ENCODE measurements around the gene PAX7.
"Not testable (repeated sequence)": the region's sequence is repeated elsewhere in the genome, so short reads cannot be mapped to it uniquely, and the experiment has no call there.

Gene PAX7

DNA sequence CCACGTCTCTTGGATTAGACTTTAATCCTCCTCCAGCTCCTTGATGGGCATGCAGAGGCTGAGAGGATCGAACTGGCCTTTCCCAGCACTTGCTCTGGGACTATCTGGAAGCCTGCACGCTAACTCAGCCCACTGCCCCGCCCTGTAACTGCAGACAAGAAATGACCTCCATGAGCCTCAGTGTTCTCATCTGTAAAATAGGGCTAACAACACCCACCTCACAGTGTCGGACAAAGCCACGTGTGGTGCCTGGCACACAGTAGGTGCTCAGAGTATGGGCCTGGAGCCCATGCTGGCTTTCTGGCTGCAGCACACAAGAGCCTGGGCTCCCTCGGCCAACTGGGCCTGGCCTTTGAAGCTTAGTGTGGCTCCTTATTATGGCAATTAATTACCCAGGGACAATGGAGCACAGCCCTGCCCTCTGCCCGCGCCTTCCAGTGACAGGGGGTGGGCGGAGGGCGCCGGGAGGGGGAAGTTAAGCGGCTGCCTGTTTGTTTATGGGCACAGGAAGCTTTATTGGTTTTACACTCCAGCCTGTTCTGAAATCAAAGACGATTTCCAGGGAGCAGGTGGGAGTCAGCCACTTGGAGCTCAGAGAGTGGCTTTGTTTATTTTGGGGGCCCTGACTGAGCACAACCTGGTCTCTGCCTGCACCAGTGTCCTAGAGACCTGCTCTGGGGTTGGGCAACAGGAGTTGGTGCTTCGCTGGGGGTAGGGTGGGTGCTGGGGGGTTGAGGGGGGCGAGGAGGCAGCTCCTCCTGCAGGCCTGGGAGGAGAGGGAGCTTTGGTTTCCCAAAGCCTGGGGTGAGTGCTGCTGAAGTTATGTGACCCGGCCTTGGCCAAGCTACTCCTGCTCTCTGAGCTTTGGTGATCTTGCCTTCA lies 31.0 kb downstream of the PAX7 start:
- no peak for DNase-seq (ENCODE audit: low spot score)

DNA sequence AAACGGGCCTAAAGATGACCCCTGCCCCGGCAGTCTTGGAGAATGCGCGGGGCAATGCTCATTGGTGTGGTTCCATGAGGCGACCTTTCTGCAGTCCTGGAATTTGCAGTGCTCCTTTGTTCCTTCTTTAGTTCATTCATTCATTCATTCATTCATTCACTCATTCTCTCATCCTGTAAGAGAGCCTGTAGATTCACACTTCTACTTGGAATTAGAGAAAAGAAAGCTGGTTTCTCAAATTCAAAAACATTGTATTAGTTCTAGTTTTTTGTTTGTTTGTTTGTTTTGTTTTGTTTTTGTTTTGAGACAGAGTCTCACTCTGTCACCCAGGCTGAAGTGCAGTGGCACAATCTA lies 31.6 kb downstream of the PAX7 start:
- DNase-seq (ENCODE audit: low spot score), result no peak

DNA sequence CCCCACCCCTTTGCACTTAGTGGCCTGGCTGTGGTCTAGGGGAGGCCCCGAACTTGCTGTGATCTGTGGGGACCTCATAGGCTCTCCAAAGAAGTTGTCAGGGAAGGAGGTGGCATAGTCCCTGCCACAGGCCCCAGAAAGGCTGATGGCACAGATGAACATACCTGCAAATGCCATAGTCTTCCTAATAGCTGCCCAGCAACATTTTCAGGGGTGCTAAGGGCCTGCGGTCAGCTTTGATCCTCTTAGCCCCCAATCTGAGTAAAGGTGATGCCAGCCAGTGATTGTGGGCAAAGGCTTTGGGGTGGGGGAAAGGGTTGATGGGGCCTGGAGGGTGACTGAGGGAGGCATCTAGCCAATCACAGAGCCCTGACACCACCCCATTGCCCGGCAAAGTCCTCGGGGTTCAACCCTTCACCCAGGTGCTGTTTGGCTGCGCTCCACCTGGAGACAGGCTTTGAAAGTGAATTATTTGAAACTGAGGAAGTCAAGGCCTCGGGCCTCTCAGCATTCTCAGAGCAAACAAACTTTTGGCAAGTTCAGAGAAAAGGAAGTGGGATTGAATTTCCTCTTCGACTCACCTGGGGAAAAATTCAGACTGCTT lies 35.8 kb downstream of the PAX7 start:
- DNase-seq (ENCODE audit: low spot score), result no peak

DNA sequence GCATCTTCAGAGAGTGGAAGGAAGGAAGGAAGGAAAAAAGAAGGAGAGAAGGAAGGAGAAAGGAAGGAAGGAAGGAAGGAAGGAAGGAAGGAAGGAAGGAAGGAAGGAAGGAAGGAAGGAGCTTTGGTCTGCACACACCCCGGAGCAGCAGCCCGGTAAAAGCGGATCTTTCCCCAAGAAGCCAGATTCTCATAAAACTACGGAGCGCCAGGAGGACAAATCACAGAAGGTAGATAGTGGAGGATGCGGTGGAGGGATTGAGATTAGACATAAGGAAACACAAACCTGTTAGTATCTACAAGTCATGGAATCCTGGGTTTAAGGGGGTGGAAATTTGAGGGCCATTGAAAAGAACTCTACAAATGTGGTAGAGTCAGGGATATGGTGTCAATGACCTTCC lies 36.7 kb downstream of the PAX7 start:
- DNase-seq (ENCODE audit: low spot score), result no peak

DNA sequence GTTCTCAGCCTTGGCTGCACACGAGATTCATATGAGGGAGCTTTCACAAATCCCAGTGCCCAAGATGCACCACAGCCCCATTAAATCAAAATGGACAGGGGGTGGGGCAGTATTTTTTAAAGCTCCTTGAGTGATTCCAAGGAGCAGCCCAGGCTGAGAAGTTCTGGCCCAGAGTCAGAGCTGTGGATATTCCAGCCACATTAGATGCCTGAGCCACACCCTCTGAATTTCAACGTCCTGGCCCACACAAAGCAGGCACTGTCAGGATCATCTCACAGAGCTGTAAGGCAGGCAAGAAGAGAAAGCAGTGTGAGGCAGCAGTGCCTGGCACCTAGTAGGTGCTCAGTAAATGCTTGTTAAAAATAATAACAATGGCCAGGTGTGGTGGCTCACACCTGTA lies 37.4 kb downstream of the PAX7 start:
- no peak for DNase-seq (ENCODE audit: low spot score)

DNA sequence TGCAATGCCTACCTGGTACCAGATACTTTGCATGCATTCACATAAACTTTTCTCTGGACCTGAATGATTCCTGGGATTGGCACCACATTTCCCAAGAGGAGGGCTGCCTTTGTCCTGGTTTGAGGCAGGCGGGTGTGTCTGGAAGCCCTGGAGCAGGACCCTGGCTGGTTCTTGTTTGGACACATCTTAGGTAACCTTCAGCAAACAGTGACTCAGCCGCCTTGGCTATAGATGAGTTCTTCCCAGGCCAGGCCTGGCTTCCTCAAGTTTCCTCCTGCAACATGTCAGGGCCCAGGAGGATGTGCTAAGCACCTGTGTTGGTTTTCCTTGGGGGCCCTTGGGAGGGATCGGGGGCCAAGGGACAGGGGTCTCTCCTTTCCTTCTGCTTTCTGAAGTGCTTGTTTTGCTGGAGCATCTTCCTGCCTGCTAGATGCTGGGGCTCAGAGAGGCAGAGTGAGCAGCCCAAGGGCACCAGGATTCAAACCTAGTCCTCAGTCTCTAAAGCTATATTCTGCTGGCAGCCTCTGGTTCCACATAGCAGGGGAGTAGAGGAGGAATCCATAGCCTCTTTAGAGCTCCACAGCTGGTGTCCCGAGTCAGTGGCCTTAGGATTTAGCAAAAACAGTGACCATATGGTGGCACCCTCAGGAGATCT lies 38.2 kb downstream of the PAX7 start:
- no peak for DNase-seq (ENCODE audit: low spot score)

DNA sequence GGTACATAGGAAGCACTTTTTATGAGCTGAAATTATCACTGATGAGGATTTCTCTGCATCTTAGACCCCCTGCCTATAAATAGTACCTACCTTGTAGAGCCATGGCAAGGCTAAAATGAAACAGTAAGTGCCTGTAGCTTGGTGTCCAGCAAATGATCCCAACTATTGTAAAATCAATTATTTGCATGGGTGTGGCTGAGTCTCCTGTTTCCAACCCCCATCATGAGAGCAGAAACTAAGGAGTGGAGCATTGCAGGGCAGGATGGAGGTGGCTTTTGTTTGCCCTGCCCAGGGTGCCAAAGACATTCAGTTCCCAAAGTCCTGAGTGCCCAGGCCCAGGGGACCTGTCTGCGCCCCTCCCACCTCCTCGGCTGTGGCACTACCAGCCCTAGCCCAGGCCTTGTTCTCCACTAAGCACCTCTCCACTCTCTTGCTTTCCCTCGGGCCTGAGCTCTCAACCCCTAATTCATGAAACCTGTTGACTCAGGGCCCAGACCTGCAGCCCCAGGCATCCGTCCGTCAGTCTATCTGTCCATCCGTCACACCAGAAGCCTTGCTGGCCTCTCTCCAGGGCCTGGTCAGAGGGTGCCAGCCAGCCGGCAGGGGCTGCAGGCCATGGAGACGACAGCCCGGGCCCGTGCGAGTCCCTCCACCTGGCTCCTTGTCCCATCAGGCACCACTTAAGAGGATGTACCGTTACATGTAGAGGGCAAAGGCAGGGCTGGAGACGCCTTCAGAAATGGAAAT lies 39.6 kb downstream of the PAX7 start:
- no peak for DNase-seq (ENCODE audit: low spot score)

DNA sequence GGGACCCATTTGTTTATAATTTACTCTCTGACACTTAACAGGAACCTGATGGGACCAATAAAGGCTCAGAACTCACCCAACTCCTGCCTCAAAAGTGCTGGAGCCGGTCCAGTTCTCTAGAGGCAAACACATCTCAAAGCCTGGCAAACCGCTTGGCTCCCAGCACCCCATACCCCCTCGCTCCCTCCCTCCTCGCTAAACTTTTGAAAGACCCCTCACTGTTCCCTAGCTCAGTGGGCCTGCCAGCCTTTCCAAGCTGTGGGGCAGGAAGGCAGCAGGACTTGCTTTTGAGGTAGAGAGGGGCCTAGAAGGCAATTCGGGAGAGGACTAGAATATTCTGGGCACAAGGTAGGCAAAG lies 40.2 kb downstream of the PAX7 start:
- DNase-seq (ENCODE audit: low spot score), result no peak

DNA sequence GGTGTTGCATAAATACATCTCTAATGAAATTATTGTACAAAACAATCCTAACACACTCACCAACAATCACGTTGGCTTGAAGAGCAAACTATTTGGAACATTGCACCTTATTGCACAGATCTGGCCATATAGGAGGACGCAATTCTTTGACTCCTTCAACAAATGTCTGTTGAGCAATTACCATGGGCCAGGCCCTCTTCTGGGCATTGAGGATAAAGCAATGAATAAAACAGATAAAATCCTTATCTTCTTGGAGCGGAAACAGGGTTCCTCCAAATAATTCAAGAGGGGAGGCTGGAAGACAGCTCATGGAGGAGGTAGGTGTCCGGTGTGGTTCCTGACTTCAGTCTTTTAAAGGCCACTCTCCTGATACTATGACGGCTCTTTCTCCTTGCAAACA lies 43.3 kb downstream of the PAX7 start:
- no peak for DNase-seq (ENCODE audit: low spot score)

DNA sequence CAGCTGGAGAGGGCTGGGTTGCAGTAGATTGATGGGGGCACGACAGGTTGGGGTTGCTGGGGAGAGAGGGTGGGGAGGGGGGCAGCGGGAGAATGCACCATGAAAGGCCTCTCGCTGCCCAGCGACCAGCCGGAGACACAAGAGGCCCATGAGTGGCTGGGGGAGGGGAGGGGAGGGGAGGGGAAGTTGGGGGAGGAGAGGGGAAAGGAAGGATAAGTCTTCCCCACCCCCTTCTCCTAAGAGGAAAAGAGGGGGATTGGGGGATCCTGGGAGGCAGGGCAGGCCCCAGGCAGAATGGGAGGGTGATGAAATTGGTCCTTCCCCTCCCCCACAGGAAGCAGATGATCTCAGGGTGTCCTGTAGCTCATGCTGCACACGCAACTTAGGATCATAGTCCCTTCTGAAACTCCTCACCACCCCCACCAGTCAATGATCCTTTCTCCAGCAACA lies 45.7 kb downstream of the PAX7 start:
- DNase-seq (ENCODE audit: low spot score), result no peak

DNA sequence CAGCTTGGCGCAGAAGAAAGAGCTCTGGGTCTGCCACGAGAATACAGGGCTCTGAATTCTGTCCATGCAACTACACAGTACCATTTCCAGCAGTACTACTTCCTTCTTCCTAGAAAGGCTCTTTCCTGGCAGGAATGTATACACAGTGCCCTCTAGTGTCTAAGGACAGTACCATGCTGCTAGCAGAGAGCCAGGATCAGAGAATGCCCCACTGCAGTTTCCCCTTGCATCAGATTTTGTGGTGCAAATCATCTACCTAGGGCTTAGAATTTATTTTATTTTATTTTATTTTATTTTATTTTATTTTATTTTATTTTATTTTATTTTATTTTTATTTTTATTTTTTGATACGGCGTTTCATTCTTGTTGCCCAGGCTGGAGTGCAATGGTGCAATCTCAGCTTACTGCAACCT lies 50.8 kb downstream of the PAX7 start:
- DNase-seq (ENCODE audit: low spot score), result peak; percentile 56

DNA sequence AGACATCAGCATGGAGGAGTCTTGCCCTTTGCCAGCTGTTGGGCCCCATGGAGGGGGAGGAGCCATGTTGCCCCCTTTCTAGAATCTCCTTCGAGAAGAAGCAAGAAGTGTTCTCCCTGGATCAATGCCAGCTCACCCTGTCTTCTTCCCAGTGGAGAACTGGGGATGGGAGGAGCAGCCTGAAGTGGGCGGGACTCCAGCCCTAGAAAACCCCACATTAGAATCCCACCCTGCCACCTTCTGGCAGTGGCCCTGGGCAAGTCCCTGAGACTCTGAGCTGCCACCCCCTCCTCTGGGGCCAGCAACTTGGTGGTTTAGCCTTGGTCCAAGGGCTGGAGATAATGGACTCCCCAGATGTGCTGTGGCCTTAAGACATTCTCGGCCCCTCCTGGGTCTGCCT lies 51.7 kb downstream of the PAX7 start:
- DNase-seq (ENCODE audit: low spot score), result no peak

DNA sequence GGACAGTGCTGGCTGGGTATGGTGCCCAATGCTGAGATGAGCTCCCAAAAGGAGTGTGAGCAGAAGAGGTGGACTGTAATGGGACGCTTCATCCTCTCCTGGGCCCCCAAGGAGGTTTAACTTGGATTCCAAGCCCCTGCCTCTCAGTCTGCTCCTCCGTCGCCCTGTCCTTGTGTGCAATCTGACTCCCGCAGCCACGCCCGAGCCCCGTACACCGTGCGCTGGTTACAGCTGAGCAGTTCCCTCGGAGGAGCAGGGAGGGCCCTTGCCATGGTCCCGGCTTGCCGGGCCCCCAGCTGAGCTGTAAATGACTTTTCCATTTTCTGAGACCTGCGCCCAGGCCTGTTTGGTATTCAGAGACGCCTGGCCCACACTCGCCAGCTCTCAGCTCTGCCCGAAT lies 53.7 kb downstream of the PAX7 start:
- no peak for DNase-seq (ENCODE audit: low spot score)

DNA sequence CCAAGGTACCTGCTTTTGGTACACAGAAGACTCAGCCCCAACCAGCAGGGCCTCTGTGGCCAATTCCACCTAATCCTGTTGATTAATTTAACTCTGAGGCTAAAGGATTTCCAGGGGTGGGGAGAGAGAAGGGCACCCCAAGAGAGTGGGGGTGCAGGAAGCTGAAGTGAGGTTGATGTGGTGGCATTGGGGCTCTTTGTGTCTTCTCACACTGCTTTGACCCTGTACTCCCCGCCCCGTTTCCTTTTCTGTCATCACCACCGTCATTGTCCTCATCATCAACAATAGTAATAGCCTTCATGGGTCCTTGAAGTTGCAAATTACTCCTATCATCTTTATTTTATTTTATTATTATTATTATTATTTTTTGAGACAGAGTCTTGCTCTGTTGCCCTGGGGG lies 55.9 kb downstream of the PAX7 start:
- DNase-seq (ENCODE audit: low spot score), result no peak

DNA sequence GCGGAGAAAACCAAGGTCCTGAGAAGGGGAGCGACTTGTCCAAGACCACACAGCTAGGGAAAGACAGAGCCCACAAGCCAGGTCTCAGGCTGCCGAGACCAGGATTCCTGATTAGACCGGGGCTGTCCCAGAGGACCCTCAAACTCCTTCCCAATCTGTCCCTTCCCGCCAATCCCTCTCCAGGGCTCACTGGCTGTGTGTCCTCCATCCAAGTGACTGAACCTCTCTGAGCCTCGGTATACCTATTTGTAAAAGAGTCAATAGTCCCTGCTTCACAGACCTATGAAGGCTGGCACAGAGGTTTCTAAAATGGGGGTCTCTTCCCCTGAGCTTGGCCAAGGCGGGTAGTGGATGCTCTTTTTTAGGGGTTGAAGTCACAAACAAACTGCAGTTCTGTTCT lies 56.6 kb downstream of the PAX7 start:
- DNase-seq (ENCODE audit: low spot score), result no peak

DNA sequence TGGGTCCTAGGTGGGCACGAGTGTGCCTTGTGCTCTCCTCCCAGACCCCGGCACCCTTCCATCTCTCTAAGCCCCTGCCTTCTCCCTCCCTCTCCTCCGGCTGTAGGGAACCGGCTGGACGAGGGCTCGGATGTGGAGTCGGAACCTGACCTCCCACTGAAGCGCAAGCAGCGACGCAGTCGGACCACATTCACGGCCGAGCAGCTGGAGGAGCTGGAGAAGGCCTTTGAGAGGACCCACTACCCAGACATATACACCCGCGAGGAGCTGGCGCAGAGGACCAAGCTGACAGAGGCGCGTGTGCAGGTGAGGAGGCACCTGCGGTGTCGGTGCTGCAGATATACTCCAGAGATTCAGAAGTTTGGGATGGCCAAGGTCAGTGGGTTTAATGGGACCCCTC lies 61.0 kb downstream of the PAX7 start:
- no peak for DNase-seq (ENCODE audit: low spot score)

DNA sequence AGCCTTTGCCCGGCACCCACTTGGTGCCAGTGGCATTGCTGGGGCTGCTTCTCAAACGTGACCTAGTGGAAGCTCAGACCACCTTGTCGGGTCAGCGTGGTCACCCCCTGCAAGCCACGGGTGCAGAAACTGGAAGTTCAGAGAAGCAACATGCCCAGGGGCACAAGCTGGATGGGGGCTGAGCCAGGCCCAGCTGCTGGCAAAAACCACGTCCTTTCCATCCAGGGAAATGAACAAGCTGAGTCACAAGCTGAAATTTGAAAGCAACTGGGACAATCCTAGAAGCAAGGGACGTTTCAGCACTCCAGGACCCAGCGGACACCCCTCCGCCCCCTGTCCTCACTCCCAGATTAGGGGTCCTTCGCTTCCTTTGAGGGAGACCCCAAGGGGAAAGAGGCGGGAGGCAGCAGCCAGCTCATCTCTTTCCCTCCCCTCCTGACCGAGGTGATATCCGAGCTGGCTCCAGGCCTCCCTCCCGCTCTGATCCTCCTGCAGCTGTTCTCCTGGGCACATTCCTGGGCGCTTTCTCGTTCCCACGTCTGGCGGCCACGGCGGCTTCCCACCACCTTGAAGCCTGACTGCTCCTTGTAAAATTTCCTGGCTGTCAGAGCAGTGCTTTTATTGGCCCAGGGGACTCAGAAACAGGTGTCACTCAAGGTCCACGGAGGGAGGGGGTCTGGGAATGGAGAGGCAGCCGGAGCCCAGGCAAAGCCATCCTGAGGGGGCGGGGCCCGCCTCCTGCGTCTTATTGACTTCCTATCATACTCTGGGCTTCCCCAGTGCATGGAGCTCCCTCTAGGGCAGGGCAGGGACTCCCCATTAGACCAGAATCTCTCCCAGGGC lies 62.8 kb downstream of the PAX7 start:
- DNase-seq (ENCODE audit: low spot score), result no peak

DNA sequence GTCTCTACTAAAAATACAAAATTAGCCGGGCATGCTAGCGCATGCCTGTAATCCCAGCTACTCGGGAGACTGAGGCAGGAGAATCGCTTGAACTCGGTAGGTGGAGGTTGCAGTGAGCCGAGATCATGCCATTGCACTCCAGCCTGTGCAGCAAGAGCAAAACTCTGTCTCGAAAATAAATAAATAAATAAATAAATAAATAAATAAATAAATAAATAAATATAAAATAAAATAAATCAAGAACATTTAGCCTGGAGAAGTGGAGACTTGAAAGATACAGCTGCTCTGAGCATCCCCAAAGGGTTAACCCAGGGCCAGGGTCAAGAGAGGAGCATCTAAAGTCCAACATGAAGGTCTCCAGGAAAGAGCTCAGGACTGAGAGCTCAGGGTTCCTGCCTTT lies 63.6 kb downstream of the PAX7 start:
- not testable (repeated sequence) for DNase-seq (ENCODE audit: low spot score)

DNA sequence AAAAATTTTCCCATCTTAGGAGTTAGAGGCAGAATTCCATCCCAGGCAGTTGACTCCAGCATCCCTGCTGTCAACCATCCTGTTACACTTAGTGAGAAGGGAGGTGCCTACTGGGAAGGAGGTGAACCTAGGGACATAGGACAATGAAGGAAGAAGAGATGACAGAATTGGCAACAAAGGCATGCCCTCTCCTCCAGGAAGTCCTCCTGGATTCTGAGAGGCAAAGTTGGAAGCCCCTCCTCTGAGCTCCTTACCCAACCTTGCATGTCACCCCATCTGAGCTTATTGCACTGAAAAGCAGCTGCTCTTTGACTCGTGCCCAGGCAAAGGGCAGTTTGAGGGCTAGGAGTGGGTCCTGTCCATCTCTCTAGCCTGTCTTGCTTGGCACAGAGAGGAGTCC lies 66.9 kb downstream of the PAX7 start:
- DNase-seq (ENCODE audit: low spot score), result no peak

DNA sequence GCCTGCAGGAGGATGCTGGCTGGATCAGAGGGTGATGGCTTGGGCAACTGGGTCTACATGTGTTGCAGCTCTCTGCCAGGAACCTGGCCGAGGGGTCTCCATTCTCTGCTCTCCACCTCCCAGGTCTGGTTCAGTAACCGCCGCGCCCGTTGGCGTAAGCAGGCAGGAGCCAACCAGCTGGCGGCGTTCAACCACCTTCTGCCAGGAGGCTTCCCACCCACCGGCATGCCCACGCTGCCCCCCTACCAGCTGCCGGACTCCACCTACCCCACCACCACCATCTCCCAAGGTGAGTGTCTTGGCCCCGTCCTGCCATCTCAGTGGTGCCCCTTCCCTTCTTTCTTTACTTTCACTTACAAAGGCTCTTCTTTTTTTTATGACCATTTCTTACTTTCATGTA lies 69.9 kb downstream of the PAX7 start:
- DNase-seq (ENCODE audit: low spot score), result no peak

DNA sequence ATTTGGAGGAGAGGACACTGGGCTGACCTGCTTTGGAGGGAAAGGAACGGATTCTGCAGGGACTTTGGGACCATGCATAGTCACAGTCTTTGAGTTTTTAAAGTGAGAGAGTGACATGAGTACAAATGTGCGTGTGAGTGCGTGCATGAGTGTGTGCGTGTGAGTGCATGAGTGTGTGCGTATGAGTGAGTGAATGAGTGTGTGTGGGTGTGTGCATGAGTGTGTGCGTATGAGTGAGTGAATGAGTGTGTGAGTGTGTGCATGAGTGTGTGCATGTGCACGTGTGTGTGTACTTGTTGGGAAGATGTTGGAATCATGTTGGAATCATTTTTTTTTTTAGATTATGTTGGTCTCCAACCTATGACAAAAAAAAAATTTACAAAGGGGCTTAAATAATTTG lies 70.5 kb downstream of the PAX7 start:
- DNase-seq (ENCODE audit: low spot score), result no peak
